Mucosa of descending colon (tissue), 3 donors: Measurements from ENCODE around the gene PPP1R16B. TPM values are rescaled to one million over a fixed set of nuclear protein-coding genes. Genes with fewer than 3 reads are reported as not detected.

ENCODE experiments used
- ATAC-seq: fragments of 200-7000 bp; cut with Tn5 transposase; one replicate; pipeline ENCODE4 v1.9.1; 2020; ENCODE audit warnings: mild to moderate bottlenecking, moderate library complexity
- DNase-seq, 3 donors: peaks; one replicate each; pipeline ENCODE4 v3.0.0-alpha.2; 2020
- H3K36me3 ChIP-seq: fragments of 200-600 bp; one replicate; pipeline ENCODE4 v1.8.0; 2021; ENCODE audit warnings: low read depth, mild to moderate bottlenecking
- H3K4me1 ChIP-seq: fragments of 200-600 bp; one replicate; pipeline ENCODE4 v1.8.0; 2021; ENCODE audit warnings: low read depth, mild to moderate bottlenecking
- H3K4me3 ChIP-seq: fragments of 200-600 bp; one replicate; pipeline ENCODE4 v1.8.0; 2021; ENCODE audit warnings: mild to moderate bottlenecking
- H3K9me3 ChIP-seq: fragments of 200-600 bp; one replicate; pipeline ENCODE4 v1.8.0; 2021; ENCODE audit warnings: mild to moderate bottlenecking
- intact Hi-C, 2 donors: fragments of 100-400 bp; cut with DNase I in 1 of 2; cut with micrococcal nuclease in 1 of 2; formaldehyde crosslinking; loops; one replicate each; pipeline versions ENCODE4 v1.11.0 to v1.11.1; 2022; cut with DNase I, micrococcal nuclease
- total RNA-seq, 3 donors: library from RNA; stranded (reverse); fragmentation: NEBNext Ultra II Directional in 2 of 3; extraction: Animal tissue kit (Norgen Biotek cat#: 25700) in 2 of 3; gene quantifications; one replicate each; pipeline versions ENCODE4 v1.2.1 to v1.2.4, GENCODE V29; 2021 to 2023
- TF ChIP-seq, protein P1 (sequence below): fragments of 200-600 bp; IDR thresholded peaks from one replicate; pipeline ENCODE4 v1.8.0; 2022; ENCODE audit warnings: antibody characterized with exemption, mild to moderate bottlenecking
- donor health status: DM: no; HTN: no; CAD: no; lungs with moderate emphysema.
- donor health status: DM: no; HTN: no; CAD: no.
- donor health status: DM: no; HTN: yes; CAD: no.

Gene PPP1R16B
- total RNA-seq, 3 donors from 2014 or later = 4.4 to 5.6 (median 4.4) TPM

DNA sequence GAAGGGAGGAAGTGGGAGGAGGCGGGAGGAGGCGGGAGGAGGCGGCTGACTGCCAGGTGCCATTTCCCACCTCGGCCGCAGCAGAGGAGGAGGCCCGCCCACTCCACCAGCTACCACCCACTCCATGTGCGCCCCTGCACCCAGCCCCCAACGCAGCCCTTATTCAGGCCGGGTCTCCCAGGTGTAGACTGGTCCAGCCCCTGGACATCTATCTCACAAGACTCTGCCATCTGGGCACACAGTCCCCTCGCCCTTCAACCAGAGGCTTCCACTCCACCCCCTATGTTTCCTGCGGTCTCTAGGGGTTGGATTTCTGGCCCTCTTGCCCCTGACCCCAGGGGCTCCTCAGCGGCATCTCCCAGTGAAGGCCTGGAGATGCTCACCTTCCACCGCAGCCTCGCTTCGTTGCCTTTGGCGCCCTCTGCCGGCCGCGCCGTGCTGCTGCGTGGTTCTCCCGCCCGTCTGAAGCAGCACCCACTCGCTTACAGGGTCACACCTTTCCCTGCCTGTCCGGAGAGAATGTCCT is 88.1 kb downstream of the PPP1R16B start:
- no peak overlapping the region for H3K4me3 ChIP-seq
- H3K9me3 ChIP-seq = no peaks in the 10 kb centered on the region
- no peaks in the 10 kb centered on the region for H3K36me3 ChIP-seq
- peak; percentile 79 to 84 (median 83) for DNase-seq
- TF ChIP-seq, protein P1, sequence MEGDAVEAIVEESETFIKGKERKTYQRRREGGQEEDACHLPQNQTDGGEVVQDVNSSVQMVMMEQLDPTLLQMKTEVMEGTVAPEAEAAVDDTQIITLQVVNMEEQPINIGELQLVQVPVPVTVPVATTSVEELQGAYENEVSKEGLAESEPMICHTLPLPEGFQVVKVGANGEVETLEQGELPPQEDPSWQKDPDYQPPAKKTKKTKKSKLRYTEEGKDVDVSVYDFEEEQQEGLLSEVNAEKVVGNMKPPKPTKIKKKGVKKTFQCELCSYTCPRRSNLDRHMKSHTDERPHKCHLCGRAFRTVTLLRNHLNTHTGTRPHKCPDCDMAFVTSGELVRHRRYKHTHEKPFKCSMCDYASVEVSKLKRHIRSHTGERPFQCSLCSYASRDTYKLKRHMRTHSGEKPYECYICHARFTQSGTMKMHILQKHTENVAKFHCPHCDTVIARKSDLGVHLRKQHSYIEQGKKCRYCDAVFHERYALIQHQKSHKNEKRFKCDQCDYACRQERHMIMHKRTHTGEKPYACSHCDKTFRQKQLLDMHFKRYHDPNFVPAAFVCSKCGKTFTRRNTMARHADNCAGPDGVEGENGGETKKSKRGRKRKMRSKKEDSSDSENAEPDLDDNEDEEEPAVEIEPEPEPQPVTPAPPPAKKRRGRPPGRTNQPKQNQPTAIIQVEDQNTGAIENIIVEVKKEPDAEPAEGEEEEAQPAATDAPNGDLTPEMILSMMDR = peak; percentile 87
- intact Hi-C loops = loop anchor here in 1 of 2 donors (10.0 kb wide), 1 partner anchor 249 kb away; no protein-coding TSS in a partner anchor
- ATAC-seq = peak; percentile 92
- peaks cover 3% of the 10 kb centered on the region for H3K4me1 ChIP-seq

DNA sequence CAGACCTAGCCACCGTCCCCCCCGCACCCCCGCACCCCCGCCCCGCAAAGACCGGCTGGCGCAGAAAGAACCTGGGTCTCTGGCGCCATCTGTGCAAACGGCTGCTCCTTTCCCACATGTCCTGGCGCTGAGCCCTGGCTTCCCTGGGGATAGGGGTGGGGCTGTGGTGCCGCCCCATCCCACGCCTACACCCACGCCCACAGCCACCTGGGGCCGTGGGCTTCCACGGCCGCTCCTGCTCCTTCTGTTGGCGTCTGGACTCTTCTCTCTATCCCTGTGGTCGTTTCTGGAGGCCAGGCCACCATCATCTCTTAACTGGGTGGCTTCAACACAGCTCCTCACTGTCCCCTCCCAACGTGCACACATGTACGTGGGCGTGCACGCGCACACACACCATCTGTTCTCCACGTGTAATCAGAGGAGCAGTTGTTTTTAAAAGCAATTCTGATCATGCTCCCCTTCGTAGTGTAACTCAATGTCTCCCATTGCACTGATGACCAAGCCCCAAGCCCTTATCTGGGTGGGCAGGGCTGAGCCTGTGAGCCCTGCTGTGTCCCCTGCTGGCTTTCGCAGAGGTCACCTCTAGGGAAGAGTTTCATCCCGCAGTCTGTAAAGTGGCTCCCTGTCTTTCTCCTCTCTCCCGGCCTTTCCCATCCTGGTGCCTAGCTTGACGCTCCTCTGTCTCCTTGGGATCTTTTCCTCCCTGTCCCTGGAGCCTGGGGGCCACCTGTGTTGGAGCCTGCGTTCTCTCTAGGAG is 88.8 kb downstream of the PPP1R16B start:
- Histone ChIP-seq H3K4me3 (no peak overlapping the region), H3K9me3 (no peaks in the 10 kb centered on the region), H3K36me3 (no peaks in the 10 kb centered on the region), H3K4me1 (peaks cover 3% of the 10 kb centered on the region)
- DNase-seq = no peak
- intact Hi-C loops = loop anchor here in 1 of 2 donors (10.0 kb wide), 1 partner anchor 249 kb away; no protein-coding TSS in a partner anchor
- peak; percentile 63 for ATAC-seq
- TF ChIP-seq, protein P1 = no peak

DNA sequence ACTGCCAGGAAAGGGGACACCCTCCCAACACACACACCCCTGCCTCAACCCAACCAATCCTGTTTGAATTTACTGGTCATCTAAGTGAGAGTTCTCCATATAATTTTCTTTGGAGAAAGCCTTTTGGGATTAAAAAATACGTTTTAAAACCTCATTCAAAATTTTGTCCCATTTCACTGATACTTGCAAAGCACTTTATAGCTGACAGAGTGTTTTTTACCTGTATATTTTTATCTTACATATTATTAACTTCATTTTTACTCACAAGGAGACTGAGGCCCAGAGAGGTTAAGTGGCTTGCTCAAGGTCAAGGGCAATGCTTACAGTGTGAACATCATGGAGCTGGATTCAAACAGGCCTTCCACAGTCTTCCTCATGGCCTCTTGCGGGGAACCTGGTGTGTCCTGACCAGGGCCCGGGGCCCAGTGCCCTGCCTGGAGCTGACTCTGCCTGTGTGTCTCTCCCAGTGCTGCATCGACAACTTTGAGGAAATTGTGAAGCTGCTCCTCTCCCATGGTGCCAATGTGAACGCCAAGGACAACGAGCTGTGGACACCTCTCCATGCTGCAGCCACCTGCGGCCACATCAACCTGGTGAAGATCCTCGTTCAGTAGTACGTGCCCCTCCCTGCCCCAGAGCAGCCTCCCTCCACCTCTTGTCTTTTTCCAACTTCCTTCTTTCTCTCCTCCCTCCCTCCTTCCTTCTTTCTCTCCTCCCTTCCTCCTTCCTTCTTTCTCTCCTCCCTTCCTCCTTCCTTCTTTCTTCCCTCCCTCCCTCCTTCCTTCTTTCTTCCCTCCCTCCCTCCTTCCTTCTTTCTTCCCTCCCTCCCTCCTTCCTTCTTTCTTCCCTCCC is 89.8 kb downstream of the PPP1R16B start:
- Histone ChIP-seq H3K36me3 (no peaks in the 10 kb centered on the region), H3K4me3 (no peak overlapping the region), H3K4me1 (peaks cover 3% of the 10 kb centered on the region), H3K9me3 (no peaks in the 10 kb centered on the region)
- ATAC-seq (no peak), DNase-seq (no peak)
- TF ChIP-seq, protein P1 = no peak
- intact Hi-C loops = loop anchor here in 1 of 2 donors (10.0 kb wide), 1 partner anchor 251 kb away; no protein-coding TSS in a partner anchor

DNA sequence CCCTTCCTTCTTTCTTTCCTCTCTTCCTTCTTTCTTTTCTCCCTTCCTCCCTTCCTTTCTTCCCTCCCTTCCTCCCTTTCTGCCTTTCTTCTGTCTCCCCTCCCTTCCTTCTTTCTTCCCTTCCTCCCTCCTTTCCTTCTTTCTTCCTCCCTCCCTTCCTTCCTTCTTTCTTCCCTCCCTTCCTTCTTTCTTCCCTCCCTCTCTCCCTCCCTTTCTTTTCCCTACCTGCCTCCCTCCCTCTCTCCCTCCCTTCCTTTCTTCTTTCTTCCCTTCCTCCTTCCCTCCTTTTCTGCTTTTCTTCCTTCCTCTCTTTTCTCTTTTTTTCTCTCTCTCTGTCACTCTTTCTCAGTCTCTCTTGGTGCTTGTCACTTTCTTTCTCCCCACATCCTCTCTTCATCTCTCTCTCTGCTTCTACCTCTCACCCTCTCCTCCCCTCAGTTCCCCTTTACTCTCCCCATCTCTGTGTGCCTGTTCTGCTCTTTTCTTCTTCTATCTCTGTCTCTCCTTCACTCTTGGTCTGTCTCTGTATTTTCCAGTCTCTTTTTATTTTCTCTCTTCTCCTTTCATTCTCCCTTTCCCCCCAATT is 90.6 kb downstream of the PPP1R16B start:
- DNase-seq (no peak), ATAC-seq (no peak)
- TF ChIP-seq, protein P1 = no peak
- no peaks in the 10 kb centered on the region for H3K36me3 ChIP-seq
- intact Hi-C loops = loop anchor here in 1 of 2 donors (10.0 kb wide), 1 partner anchor 251 kb away; no protein-coding TSS in a partner anchor
- no peaks in the 10 kb centered on the region for H3K9me3 ChIP-seq
- peaks cover 3% of the 10 kb centered on the region for H3K4me1 ChIP-seq
- H3K4me3 ChIP-seq = no peak overlapping the region

DNA sequence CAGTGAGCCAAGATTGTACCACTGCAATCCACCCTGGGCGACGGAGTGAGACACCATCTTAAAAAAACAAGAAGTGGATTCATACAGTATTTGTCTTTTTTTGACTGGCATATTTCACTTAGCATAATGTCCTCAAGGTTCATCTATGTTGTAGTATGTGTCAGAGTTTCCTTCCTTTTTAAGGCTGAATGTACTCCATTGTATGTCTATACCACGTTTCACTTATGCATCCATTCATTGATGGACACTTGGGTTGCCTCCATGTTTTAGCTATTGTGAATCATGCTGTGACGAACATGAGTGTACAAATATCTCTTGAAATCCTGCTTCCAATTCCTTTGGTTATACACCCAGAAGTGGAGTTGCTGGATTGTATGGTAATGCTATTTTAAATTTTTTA is 91.8 kb downstream of the PPP1R16B start:
- Histone ChIP-seq H3K36me3 (no peaks in the 10 kb centered on the region), H3K4me1 (peaks cover 3% of the 10 kb centered on the region), H3K9me3 (no peaks in the 10 kb centered on the region), H3K4me3 (no peak overlapping the region)
- TF ChIP-seq, protein P1 = no peak
- ATAC-seq (no peak), DNase-seq (no peak)
- intact Hi-C loops = loop anchor here in 1 of 2 donors (10.0 kb wide), 1 partner anchor 252 kb away; no protein-coding TSS in a partner anchor
